K562 (cell line): ENCODE data around the gene SLC35B4. TPM values are rescaled to one million over a fixed set of nuclear protein-coding genes. Genes with fewer than 3 reads are reported as not detected.
"Not testable (repeated sequence)": the region's sequence is repeated elsewhere in the genome, so short reads cannot be mapped to it uniquely, and the experiment has no call there.

Source experiments
- ATAC-seq: fragments of 200-7000 bp; cut with Tn5 transposase; 3 replicates; pipeline ENCODE4 v1.9.1; 2020; ENCODE audit warnings: moderate library complexity
- BruUV-seq: library from RNA; stranded (reverse); fragments of 400-500 nt; replicated peaks from 2 replicates; lab custom pipeline; 2021; lab: Mats Ljungman, UMichigan
- CTCF ChIA-PET: fragments of 300-600 bp; formaldehyde crosslinking; extraction: SDS; loops from one replicate; lab custom pipeline; 2021; ENCODE audit warnings: low intra/inter-chr PET ratio; lab: Yijun Ruan, JAX
- POLR2A ChIA-PET: fragments of 300-600, 350-650 bp; sonication (Branson Sonifier 250); formaldehyde crosslinking; extraction: SDS; loops from one replicate; lab custom pipeline; 2021; ENCODE audit warnings: antibody characterized with exemption, inconsistent platforms; lab: Yijun Ruan, JAX
- DNase-seq, 4 experiments: peaks; one replicate each; pipeline versions ENCODE4 v3.0.0 to v3.0.0-alpha.2; 2011 to 2018; ENCODE audit warnings: low spot score in 3 of 4, mixed read lengths in 3 of 4; ENCODE audit errors: extremely low read depth in 1 of 4
- FAIRE-seq: peaks from 2 replicates; lab custom pipeline; 2011; peaks lifted over from hg19 to GRCh38; lab: Jason Lieb, UNC
- H2AFZ ChIP-seq: 2 replicates; pipeline ENCODE4 v1.6.0; 2011; ENCODE audit warnings: low read depth, low read length, control low read depth, inconsistent platforms
- H3K27ac ChIP-seq: fragments of 200-600 bp; 3 replicates; pipeline ENCODE4 v1.8.0; 2011; ENCODE audit warnings: low read depth, mild to moderate bottlenecking, control low read depth, inconsistent platforms, low read length, moderate library complexity, mixed read lengths; ENCODE audit errors: extremely low read depth
- H3K27me3 ChIP-seq, 2 experiments: fragments of 300-600 bp in 1 of 2; 2 replicates in 1 of 2; 3 replicates in 1 of 2; pipeline versions ENCODE4 v1.6.0 to v1.8.0; 2011; ENCODE audit warnings: inconsistent platforms in 2 of 2, low read length in 2 of 2, mild to moderate bottlenecking in 1 of 2, mixed read lengths in 1 of 2, moderate library complexity in 1 of 2; ENCODE audit not compliant: control insufficient read depth in 2 of 2, insufficient read depth in 2 of 2
- H3K36me3 ChIP-seq: fragments of 300-600 bp; 3 replicates; pipeline ENCODE4 v1.8.0; 2011; ENCODE audit warnings: mild to moderate bottlenecking, low read length, inconsistent platforms; ENCODE audit not compliant: control insufficient read depth, insufficient read depth
- H3K4me1 ChIP-seq, 2 experiments: fragments of 200-600 bp in 1 of 2; replicated peaks in 1 of 2; 2 replicates in 1 of 2; 3 replicates in 1 of 2; pipeline versions ENCODE4 v1.5.1 to v1.8.0; 2011; ENCODE audit warnings: inconsistent platforms in 2 of 2, low read length in 2 of 2, mild to moderate bottlenecking in 1 of 2, mixed read lengths in 1 of 2, moderate library complexity in 1 of 2; ENCODE audit not compliant: control insufficient read depth in 2 of 2, insufficient read depth in 2 of 2
- H3K4me2 ChIP-seq: 2 replicates; pipeline ENCODE4 v1.6.1; 2011; ENCODE audit warnings: low read length, control low read depth, inconsistent platforms, mixed read lengths; ENCODE audit not compliant: insufficient read depth
- H3K4me3 ChIP-seq: fragments of 200-600 bp; sonication (generic), shearing (Covaris generic); 2 replicates; pipeline ENCODE4 v1.5.1; 2016; ENCODE audit warnings: control low read depth, inconsistent platforms
- H3K79me2 ChIP-seq: fragments of 200-600 bp; 3 replicates; pipeline ENCODE4 v1.8.0; 2011; ENCODE audit warnings: low read length, inconsistent platforms; ENCODE audit not compliant: control insufficient read depth, insufficient read depth
- H3K9ac ChIP-seq, 2 experiments: 2 replicates each; pipeline versions ENCODE4 v1.6.0 to v1.6.1; 2011; ENCODE audit warnings: low read depth in 2 of 2, low read length in 2 of 2, control low read depth in 1 of 2, inconsistent platforms in 1 of 2, mild to moderate bottlenecking in 1 of 2, mixed read lengths in 1 of 2; ENCODE audit not compliant: insufficient read depth in 1 of 2
- H3K9me1 ChIP-seq: one replicate; pipeline ENCODE4 v1.6.0; 2011; ENCODE audit warnings: inconsistent platforms, mild to moderate bottlenecking, low read length, moderate library complexity; ENCODE audit not compliant: control insufficient read depth, insufficient read depth
- H3K9me3 ChIP-seq: replicated peaks from 2 replicates; pipeline ENCODE4 v1.5.1; 2011; ENCODE audit warnings: low read depth, low read length, inconsistent platforms; ENCODE audit not compliant: control insufficient read depth, insufficient read depth
- H4K20me1 ChIP-seq: replicated peaks from 2 replicates; pipeline ENCODE4 v1.6.1; 2011; ENCODE audit warnings: low read length, inconsistent platforms, mixed read lengths; ENCODE audit not compliant: control insufficient read depth, insufficient read depth
- BCLAF1 ChIP-seq, 2 experiments: fragments of 450-650 bp in 1 of 2; IDR thresholded peaks; 2 replicates each; pipeline ENCODE4 v1.6.1; 2011 to 2017; ENCODE audit warnings: low read depth in 2 of 2, antibody characterized with exemption in 1 of 2, borderline replicate concordance in 1 of 2, low read length in 1 of 2, mild to moderate bottlenecking in 1 of 2, mixed read lengths in 1 of 2; ENCODE audit not compliant: control insufficient read depth in 1 of 2
- RBM39 ChIP-seq: fragments of 200-400 bp; formaldehyde crosslinking; optimal IDR thresholded peaks from 2 replicates; pipeline ENCODE3; 2018; ENCODE audit warnings: low read depth, low read length
- WGBS: fragments of 100-300 bp; shearing (Covaris generic); methylation state at CpG from one replicate; pipeline ENCODE4 v1.1.6; 2016; ENCODE audit warnings: low coverage, mixed read lengths; ENCODE audit not compliant: insufficient coverage; ENCODE audit errors: missing lambda C conversion rate; 5-methylcytosine and 5-hydroxymethylcytosine counted together
- in situ Hi-C: fragments of 300-500 bp; cut with MboI; formaldehyde crosslinking; loops from 4 replicates; pipeline ENCODE4 v1.15.0; 2018; ENCODE audit warnings: inconsistent platforms, mixed read lengths
- intact Hi-C: fragments of 100-400 bp; cut with micrococcal nuclease; formaldehyde crosslinking; loops from 2 replicates; pipeline ENCODE4 v1.14.2; 2022
- polyA plus RNA-seq, 8 experiments: library from polyadenylated mRNA; depleted of rRNA in 4 of 8; stranded (reverse) in 5 of 8; unstranded in 3 of 8; fragments of >200 nt; fragmentation: Nextera tagmentation in 2 of 8; fragmentation: Illumina TruSeq in 1 of 8; extraction: Ambion mirVana in 2 of 8; extraction: Trizol in 1 of 8; gene quantifications; 2 replicates each; pipeline versions ENCODE4 v1.2.1 to v1.2.3, GENCODE V29; 2011 to 2014; ENCODE audit warnings: inconsistent platforms in 1 of 8, missing spikeins in 1 of 8
- total RNA-seq, 7 experiments: library from RNA; depleted of rRNA in 6 of 7; stranded (reverse); fragments of >200 nt in 6 of 7; fragmentation: Illumina TruSeq in 2 of 7; extraction: Trizol in 2 of 7; gene quantifications; 2 replicates each; pipeline versions ENCODE4 v1.2.1 to v1.2.3, GENCODE V29; 2011 to 2021; ENCODE audit warnings: low replicate concordance in 1 of 7
- TF ChIP-seq, protein P1 (sequence below): sonication (generic); formaldehyde crosslinking; IDR thresholded peaks from 2 replicates; pipeline ENCODE4 v1.5.0; 2020; ENCODE audit warnings: missing genetic modification reagents

SLC35B4 gene
- total and polyA plus RNA-seq, 9 of the 15 experiments (the other 6 are each of a cell fraction or from before 2014, with no cell fraction given) = 6.1 to 34.9 (median 17.6) TPM

DNA sequence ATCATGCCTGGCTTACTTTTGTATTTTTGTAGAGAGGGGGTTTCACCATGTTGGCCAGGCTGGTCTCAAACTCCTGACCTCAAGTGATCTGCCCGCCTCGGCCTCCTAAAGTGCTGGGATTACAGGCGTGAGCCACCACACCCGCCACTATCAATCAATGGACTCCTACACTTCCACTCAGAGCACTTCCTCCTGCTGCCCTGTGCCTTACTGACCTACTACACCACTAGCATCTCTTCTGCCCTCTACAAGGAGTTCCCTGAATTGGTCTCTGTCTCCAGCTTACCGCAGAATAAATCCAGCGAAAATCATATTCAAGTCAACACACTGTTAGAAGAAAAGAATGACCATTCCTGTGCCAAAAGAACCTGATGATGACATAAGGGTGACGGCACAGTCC, 20.7 kb downstream of the SLC35B4 start:
- H3K9ac ChIP-seq, H3K79me2 ChIP-seq, DNase-seq, in situ Hi-C loops, POLR2A ChIA-PET, intact Hi-C loops, H3K9me3 ChIP-seq, H3K9me1 ChIP-seq, H3K4me1 ChIP-seq, H3K27me3 ChIP-seq, H3K27ac ChIP-seq, CTCF ChIA-PET, H4K20me1 ChIP-seq, H2AFZ ChIP-seq, ATAC-seq, H3K4me3 ChIP-seq, BruUV-seq, FAIRE-seq, H3K4me2 ChIP-seq: not testable (repeated sequence)
- H3K36me3 ChIP-seq = peaks cover 45% of the 10 kb centered on the region
- TF ChIP-seq, protein P1, sequence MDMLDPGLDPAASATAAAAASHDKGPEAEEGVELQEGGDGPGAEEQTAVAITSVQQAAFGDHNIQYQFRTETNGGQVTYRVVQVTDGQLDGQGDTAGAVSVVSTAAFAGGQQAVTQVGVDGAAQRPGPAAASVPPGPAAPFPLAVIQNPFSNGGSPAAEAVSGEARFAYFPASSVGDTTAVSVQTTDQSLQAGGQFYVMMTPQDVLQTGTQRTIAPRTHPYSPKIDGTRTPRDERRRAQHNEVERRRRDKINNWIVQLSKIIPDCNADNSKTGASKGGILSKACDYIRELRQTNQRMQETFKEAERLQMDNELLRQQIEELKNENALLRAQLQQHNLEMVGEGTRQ (CRISPR knock-in tag) = 0 out of 2 replicates have a peak, but pooled peaks have one; percentile 3
- WGBS = 79% methylated on average over 7 of the region's 7 CpGs

GRCh38 chr7:134293002-134293740, 23.6 kb downstream of the SLC35B4 start:
- H3K27ac ChIP-seq = no peak overlapping the region
- no peak overlapping the region for H2AFZ ChIP-seq
- FAIRE-seq (no peak), ATAC-seq (no peak), DNase-seq (no peak)
- no peaks in the 10 kb centered on the region for H4K20me1 ChIP-seq
- no peaks in the 10 kb centered on the region for H3K9me1 ChIP-seq
- ChIA-PET POLR2A (interaction anchor here (1.0 to 3.0 kb wide), 3 partner anchors 8 to 23 kb away, joined by 3 to 12 read pairs (median 3); partner anchors contain the start of gene SLC35B4), CTCF (no interaction called here)
- no peak overlapping the region for H3K9ac ChIP-seq
- peaks cover 23% of the 10 kb centered on the region for H3K36me3 ChIP-seq
- in situ Hi-C loops (no loop called here), intact Hi-C loops (no loop called here)
- 0 out of 5 replicates have a peak, but pooled peaks cover 0 to under 1% of the 10 kb centered on the region in 2 experiments for H3K4me1 ChIP-seq
- BruUV-seq = no TSS peak
- TF ChIP-seq BCLAF1 (IDR thresholded peaks at IDR 0.05; ENCODE audit: borderline replicate concordance in 1 of 2, control insufficient read depth in 1 of 2, low read depth in 2 of 2, low read length in 1 of 2) = no peak
- no peak for TF ChIP-seq RBM39
- no peaks in the 10 kb centered on the region for H3K79me2 ChIP-seq
- no peaks in the 10 kb centered on the region for H3K27me3 ChIP-seq
- WGBS = 75% methylated on average over 12 of the region's 12 CpGs
- H3K4me3 ChIP-seq = no peak overlapping the region
- H3K4me2 ChIP-seq = no peak overlapping the region
- H3K9me3 ChIP-seq = no peaks in the 10 kb centered on the region
